Measurements from ENCODE around the gene ABCA12.

Gene ABCA12

DNA sequence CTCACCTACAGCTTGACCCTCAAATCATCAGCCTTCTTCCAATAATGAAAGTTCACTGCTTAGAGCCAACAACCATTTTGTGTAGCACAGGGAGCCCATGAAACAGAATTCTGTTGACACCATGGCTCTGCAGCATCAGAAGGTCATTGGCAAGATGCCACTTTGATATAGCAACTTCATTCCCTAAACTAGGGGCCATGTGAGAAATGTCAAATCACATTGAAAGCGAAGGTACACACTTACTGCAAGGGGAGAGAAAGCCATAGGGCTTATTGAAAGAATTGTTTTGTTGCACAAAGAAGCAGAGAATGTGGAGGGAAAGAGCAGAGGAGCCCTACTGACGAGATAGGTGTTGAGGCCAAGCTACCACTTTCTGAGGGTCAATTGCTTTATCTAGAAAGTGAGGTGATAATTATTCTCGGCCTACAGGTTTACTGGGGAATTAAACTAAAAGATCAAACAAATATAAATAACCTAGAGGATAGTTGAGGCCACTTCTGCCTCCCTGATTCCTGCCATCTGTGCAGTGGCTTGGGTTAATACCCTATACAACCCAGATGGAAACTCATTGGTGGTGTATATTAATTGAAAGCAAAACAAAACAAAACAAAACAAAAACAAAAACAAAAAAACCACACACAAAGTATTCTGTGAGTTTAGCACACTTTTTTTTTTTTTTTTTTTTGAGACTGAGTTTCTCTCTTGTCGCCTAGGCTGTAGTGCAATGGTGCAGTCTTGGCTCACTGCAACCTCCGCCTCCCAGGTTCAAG, 5.9 kb upstream of the ABCA12 start:
- Histone ChIP-seq H3K27me3 (ENCODE audit: control insufficient read depth, insufficient read depth, low read length) (no peaks in the 10 kb centered on the region), H3K4me3 (ENCODE audit: low read depth, low read length) (no peak overlapping the region), H3K9ac (no peak overlapping the region), H3K4me2 (ENCODE audit: low read length) (no peak overlapping the region), H2AFZ (no peak overlapping the region), H3K9me3 (ENCODE audit: control insufficient read depth, low read length) (no peaks in the 10 kb centered on the region), H3K36me3 (ENCODE audit: control insufficient read depth, insufficient read depth, low read length) (no peaks in the 10 kb centered on the region), H3K4me1 (no peaks in the 10 kb centered on the region), H3K79me2 (no peaks in the 10 kb centered on the region), H3K27ac (no peak overlapping the region)
- TF ChIP-seq, protein P1, sequence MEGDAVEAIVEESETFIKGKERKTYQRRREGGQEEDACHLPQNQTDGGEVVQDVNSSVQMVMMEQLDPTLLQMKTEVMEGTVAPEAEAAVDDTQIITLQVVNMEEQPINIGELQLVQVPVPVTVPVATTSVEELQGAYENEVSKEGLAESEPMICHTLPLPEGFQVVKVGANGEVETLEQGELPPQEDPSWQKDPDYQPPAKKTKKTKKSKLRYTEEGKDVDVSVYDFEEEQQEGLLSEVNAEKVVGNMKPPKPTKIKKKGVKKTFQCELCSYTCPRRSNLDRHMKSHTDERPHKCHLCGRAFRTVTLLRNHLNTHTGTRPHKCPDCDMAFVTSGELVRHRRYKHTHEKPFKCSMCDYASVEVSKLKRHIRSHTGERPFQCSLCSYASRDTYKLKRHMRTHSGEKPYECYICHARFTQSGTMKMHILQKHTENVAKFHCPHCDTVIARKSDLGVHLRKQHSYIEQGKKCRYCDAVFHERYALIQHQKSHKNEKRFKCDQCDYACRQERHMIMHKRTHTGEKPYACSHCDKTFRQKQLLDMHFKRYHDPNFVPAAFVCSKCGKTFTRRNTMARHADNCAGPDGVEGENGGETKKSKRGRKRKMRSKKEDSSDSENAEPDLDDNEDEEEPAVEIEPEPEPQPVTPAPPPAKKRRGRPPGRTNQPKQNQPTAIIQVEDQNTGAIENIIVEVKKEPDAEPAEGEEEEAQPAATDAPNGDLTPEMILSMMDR (IDR thresholded peaks at IDR 0.05) = no peak

DNA sequence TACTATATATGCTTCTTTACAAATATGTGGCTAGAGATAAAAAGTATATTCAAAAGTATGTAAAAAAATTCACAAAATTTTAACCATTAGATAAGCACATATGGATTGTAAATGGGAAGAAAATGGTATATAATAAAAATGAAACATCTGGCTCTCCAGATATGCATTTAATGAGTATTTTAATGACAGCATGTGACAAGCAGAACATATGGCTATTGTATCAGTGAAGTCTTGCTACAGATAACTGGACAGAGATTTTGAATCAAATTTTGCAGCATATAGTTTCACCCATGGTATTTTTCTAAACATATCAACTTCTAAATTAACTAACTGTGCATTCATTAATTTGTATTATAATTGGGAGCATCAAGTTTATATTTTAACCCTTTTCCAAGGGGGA, 5.0 kb upstream of the ABCA12 start:
- no peak overlapping the region for H3K4me3 ChIP-seq (ENCODE audit: low read depth, low read length)
- H3K9me3 ChIP-seq (ENCODE audit: control insufficient read depth, low read length) = no peaks in the 10 kb centered on the region
- no peaks in the 10 kb centered on the region for H3K79me2 ChIP-seq

DNA sequence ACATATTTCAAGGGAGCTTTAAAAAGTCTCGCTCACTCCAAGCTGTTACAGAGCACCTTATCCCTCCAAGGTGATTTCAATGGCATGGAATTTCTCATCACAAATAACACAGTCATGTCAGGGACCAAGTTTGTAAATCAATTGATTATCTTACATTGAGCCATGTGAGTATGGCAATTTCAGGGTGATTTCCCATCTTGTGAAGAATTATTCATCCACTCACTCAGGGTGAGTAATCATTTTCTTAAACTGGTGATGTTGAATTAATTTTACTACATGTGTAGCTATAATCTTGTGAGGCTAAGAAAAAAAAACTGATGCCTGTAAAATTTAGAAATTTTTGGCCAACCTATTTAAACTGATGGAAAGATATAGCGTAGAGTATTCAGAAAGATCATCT, 3.3 kb upstream of the ABCA12 start:
- H3K9ac ChIP-seq = no peak overlapping the region
- H3K36me3 ChIP-seq (ENCODE audit: control insufficient read depth, insufficient read depth, low read length) = no peaks in the 10 kb centered on the region
- no peaks in the 10 kb centered on the region for H3K27me3 ChIP-seq (ENCODE audit: control insufficient read depth, insufficient read depth, low read length)

More for the DNA sequence above, 5.0 kb upstream of the ABCA12 start:
- Histone ChIP-seq H3K27ac (no peak overlapping the region), H3K36me3 (ENCODE audit: control insufficient read depth, insufficient read depth, low read length) (no peaks in the 10 kb centered on the region), H3K9ac (no peak overlapping the region), H3K27me3 (ENCODE audit: control insufficient read depth, insufficient read depth, low read length) (no peaks in the 10 kb centered on the region), H3K4me1 (no peaks in the 10 kb centered on the region), H3K4me2 (ENCODE audit: low read length) (no peak overlapping the region), H2AFZ (no peak overlapping the region)
- TF ChIP-seq, protein P1 (IDR thresholded peaks at IDR 0.05) = no peak

DNA sequence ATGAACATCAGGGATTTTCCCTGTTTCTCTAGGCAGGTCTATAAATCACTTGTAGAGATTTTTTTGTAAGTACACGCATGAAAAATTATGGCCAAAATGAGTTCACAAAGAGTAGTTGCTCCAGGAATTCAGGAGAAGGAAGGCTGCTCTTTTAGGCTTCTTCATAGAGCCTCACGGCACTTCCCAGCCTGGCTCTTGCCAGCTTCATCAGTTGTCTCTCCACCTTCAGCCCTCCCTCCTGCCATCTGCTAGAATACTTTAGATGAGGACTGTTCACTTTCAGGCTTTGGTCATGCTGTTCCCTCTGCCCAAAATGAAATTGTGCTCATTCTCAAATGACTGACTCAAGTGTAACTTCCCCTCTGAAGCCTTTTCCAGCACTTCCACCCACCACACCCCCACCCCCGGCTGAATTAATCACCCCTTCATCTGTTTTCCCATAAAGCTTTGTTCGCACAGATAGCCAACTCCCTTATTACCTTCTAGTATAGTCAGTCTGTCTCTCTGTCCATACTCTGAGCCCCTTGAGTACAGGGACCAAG, 1.8 kb upstream of the ABCA12 start:
- no peaks in the 10 kb centered on the region for H3K36me3 ChIP-seq (ENCODE audit: control insufficient read depth, insufficient read depth, low read length)
- no peaks in the 10 kb centered on the region for H3K4me1 ChIP-seq
- no peak overlapping the region for H3K27ac ChIP-seq
- no peak overlapping the region for H3K4me2 ChIP-seq (ENCODE audit: low read length)
- H3K9ac ChIP-seq = no peak overlapping the region
- H3K27me3 ChIP-seq (ENCODE audit: control insufficient read depth, insufficient read depth, low read length) = no peaks in the 10 kb centered on the region
- H3K79me2 ChIP-seq = no peaks in the 10 kb centered on the region
- TF ChIP-seq, protein P1 (IDR thresholded peaks at IDR 0.05) = no peak
- H3K4me3 ChIP-seq (ENCODE audit: low read depth, low read length) = no peak overlapping the region
- H3K9me3 ChIP-seq (ENCODE audit: control insufficient read depth, low read length) = no peaks in the 10 kb centered on the region
- H2AFZ ChIP-seq = no peak overlapping the region

More for the DNA sequence above, 3.3 kb upstream of the ABCA12 start:
- H3K4me2 ChIP-seq (ENCODE audit: low read length) = no peak overlapping the region
- TF ChIP-seq, protein P1 (IDR thresholded peaks at IDR 0.05) = no peak
- no peak overlapping the region for H3K27ac ChIP-seq
- H2AFZ ChIP-seq = no peak overlapping the region
- no peaks in the 10 kb centered on the region for H3K9me3 ChIP-seq (ENCODE audit: control insufficient read depth, low read length)
- no peak overlapping the region for H3K4me3 ChIP-seq (ENCODE audit: low read depth, low read length)
- H3K4me1 ChIP-seq = no peaks in the 10 kb centered on the region
- H3K79me2 ChIP-seq = no peaks in the 10 kb centered on the region

All from parathyroid adenoma (tissue), 2 donors.